GM03348 (cell line): ENCODE measurements around the gene SERPINA9.

Experiments used
- DNase-seq: peaks from one replicate; pipeline ENCODE4 v3.0.0; 2012; ENCODE audit warnings: low spot score

The SERPINA9 gene

GRCh38 chr14:94462763-94463572 lies 13.0 kb downstream of the SERPINA9 start:
- no peak for DNase-seq

GRCh38 chr14:94462219-94462551 lies 13.8 kb downstream of the SERPINA9 start:
- no peak for DNase-seq

GRCh38 chr14:94461526-94462218 lies 14.3 kb downstream of the SERPINA9 start:
- no peak for DNase-seq

- DNase-seq, result no peak
Measured at GRCh38 chr14:94460631-94461416, 15.2 kb downstream of the SERPINA9 start.

GRCh38 chr14:94458558-94459205 lies 17.3 kb downstream of the SERPINA9 start:
- no peak for DNase-seq

- DNase-seq, result no peak
Measured at GRCh38 chr14:94458096-94458495, 17.9 kb downstream of the SERPINA9 start.

- DNase-seq, result no peak
Measured at GRCh38 chr14:94455928-94456327, 20.1 kb downstream of the SERPINA9 start.

- DNase-seq, result no peak
Measured at GRCh38 chr14:94451826-94452225, 24.2 kb downstream of the SERPINA9 start.

- no peak for DNase-seq
Measured at GRCh38 chr14:94451091-94451771, 24.8 kb downstream of the SERPINA9 start.

GRCh38 chr14:94450722-94451090 lies 25.3 kb downstream of the SERPINA9 start:
- no peak for DNase-seq

- no peak for DNase-seq
Measured at GRCh38 chr14:94449930-94450329, 26.1 kb downstream of the SERPINA9 start.

GRCh38 chr14:94448071-94448808 lies 27.8 kb downstream of the SERPINA9 start:
- DNase-seq, result no peak

- no peak for DNase-seq
Measured at GRCh38 chr14:94447206-94447605, 28.8 kb downstream of the SERPINA9 start.

- no peak for DNase-seq
Measured at GRCh38 chr14:94446126-94446525, 29.9 kb downstream of the SERPINA9 start.

- DNase-seq, result no peak
Measured at GRCh38 chr14:94445003-94445402, 31.0 kb downstream of the SERPINA9 start.

GRCh38 chr14:94441531-94442205 lies 34.3 kb downstream of the SERPINA9 start:
- no peak for DNase-seq

GRCh38 chr14:94441130-94441529 lies 34.9 kb downstream of the SERPINA9 start:
- no peak for DNase-seq

GRCh38 chr14:94439453-94440057 lies 36.4 kb downstream of the SERPINA9 start:
- DNase-seq, result no peak

- DNase-seq, result no peak
Measured at GRCh38 chr14:94428610-94429009, 47.4 kb downstream of the SERPINA9 start.

- no peak for DNase-seq
Measured at GRCh38 chr14:94427016-94427613, 48.9 kb downstream of the SERPINA9 start.
